HEK293 (cell line): ENCODE measurements around the gene RBFOX1.

Experiments
- CTCF ChIA-PET: fragments of 350-600 bp; formaldehyde crosslinking; extraction: SDS; loops from one replicate; lab custom pipeline; 2021; ENCODE audit warnings: antibody characterized with exemption; lab: Yijun Ruan, JAX
- POLR2A ChIA-PET: fragments of 300-600 bp; formaldehyde crosslinking; extraction: SDS; loops from one replicate; lab custom pipeline; 2020; ENCODE audit warnings: antibody characterized with exemption, inconsistent platforms; lab: Yijun Ruan, JAX
- H3K27ac ChIP-seq: fragments of 200-500 bp; sonication (Bioruptor generic); 2 replicates; pipeline ENCODE4 v1.5.1; 2014; ENCODE audit warnings: low read depth, low read length, control low read depth, inconsistent platforms; ENCODE audit errors: extremely low read depth
- H3K36me3 ChIP-seq, 2 experiments: fragments of 200-500 bp in 1 of 2; sonication (Bioruptor generic) in 1 of 2; 1 replicate in 1 of 2; 2 replicates in 1 of 2; pipeline ENCODE4 v1.5.1; 2014 to 2017; ENCODE audit warnings: inconsistent platforms in 2 of 2, low read length in 2 of 2; ENCODE audit not compliant: control insufficient read depth in 2 of 2, insufficient read depth in 1 of 2
- H3K4me1 ChIP-seq: fragments of 200-500 bp; sonication (Bioruptor generic); 2 replicates; pipeline ENCODE4 v1.5.1; 2014; ENCODE audit warnings: mild to moderate bottlenecking, low read length, inconsistent platforms; ENCODE audit not compliant: control insufficient read depth, insufficient read depth
- H3K4me3 ChIP-seq: 2 replicates; pipeline ENCODE4 v1.5.1; 2011; ENCODE audit warnings: low read depth, mild to moderate bottlenecking, control low read depth, low read length, moderate library complexity
- H3K9me3 ChIP-seq: fragments of 200-500 bp; sonication (Bioruptor generic); 2 replicates; pipeline ENCODE4 v1.5.1; 2014; ENCODE audit warnings: low read depth, low read length, inconsistent platforms; ENCODE audit not compliant: control insufficient read depth, insufficient read depth
- AEBP2 ChIP-seq: fragments of 450-650 bp; formaldehyde crosslinking; IDR thresholded peaks from 2 replicates; pipeline ENCODE4 v1.5.1; 2016; ENCODE audit warnings: missing biosample characterization, missing genetic modification characterization, borderline replicate concordance
- HIC1 ChIP-seq: fragments of 450-650 bp; formaldehyde crosslinking; IDR thresholded peaks from 2 replicates; pipeline ENCODE4 v1.5.1; 2016; ENCODE audit warnings: missing biosample characterization, missing genetic modification characterization
- PRDM1 ChIP-seq: fragments of 450-650 bp; formaldehyde crosslinking; IDR thresholded peaks from 2 replicates; pipeline ENCODE4; 2016; ENCODE audit warnings: missing biosample characterization, missing genetic modification characterization
- PRDM4 ChIP-seq: fragments of 450-650 bp; formaldehyde crosslinking; IDR thresholded peaks from 2 replicates; pipeline ENCODE4 v1.5.1; 2017; ENCODE audit warnings: missing biosample characterization, missing genetic modification characterization
- ZBTB8A ChIP-seq: fragments of 450-650 bp; formaldehyde crosslinking; IDR thresholded peaks from 2 replicates; pipeline ENCODE4 v1.5.1; 2016; ENCODE audit warnings: missing biosample characterization, missing genetic modification characterization
- ZNF121 ChIP-seq: fragments of 450-650 bp; formaldehyde crosslinking; IDR thresholded peaks from 2 replicates; pipeline ENCODE4 v1.5.1; 2016; ENCODE audit warnings: missing biosample characterization, missing genetic modification characterization
- ZNF138 ChIP-seq: fragments of 450-650 bp; formaldehyde crosslinking; IDR thresholded peaks from 2 replicates; pipeline ENCODE4 v1.5.1; 2016; ENCODE audit warnings: missing biosample characterization, missing genetic modification characterization, borderline replicate concordance
- ZNF26 ChIP-seq: fragments of 450-650 bp; formaldehyde crosslinking; IDR thresholded peaks from 2 replicates; pipeline ENCODE4 v1.5.1; 2016; ENCODE audit warnings: missing biosample characterization, missing genetic modification characterization
- ZNF404 ChIP-seq: fragments of 450-650 bp; formaldehyde crosslinking; IDR thresholded peaks from 2 replicates; pipeline ENCODE4 v1.5.1; 2017; ENCODE audit warnings: missing biosample characterization, missing genetic modification characterization
- ZNF433 ChIP-seq: fragments of 450-650 bp; formaldehyde crosslinking; IDR thresholded peaks from 2 replicates; pipeline ENCODE4 v1.5.1; 2016; ENCODE audit warnings: missing biosample characterization, missing genetic modification characterization, low read depth
- ZNF488 ChIP-seq: fragments of 450-650 bp; formaldehyde crosslinking; IDR thresholded peaks from 2 replicates; pipeline ENCODE4 v1.5.1; 2016; ENCODE audit warnings: missing biosample characterization, missing genetic modification characterization
- ZNF513 ChIP-seq: fragments of 450-650 bp; IDR thresholded peaks from 2 replicates; pipeline ENCODE4 v1.5.1; 2018; ENCODE audit warnings: missing biosample characterization, missing genetic modification characterization
- ZNF549 ChIP-seq: fragments of 450-650 bp; IDR thresholded peaks from 2 replicates; pipeline ENCODE4 v1.5.1; 2018; ENCODE audit warnings: missing biosample characterization, missing genetic modification characterization, mild to moderate bottlenecking, inconsistent platforms, moderate library complexity
- ZNF560 ChIP-seq: fragments of 450-650 bp; formaldehyde crosslinking; IDR thresholded peaks from 2 replicates; pipeline ENCODE4 v1.5.1; 2017; ENCODE audit warnings: missing biosample characterization, missing genetic modification characterization, borderline replicate concordance
- ZNF561 ChIP-seq: fragments of 450-650 bp; IDR thresholded peaks from 2 replicates; pipeline ENCODE4 v1.5.1; 2018; ENCODE audit warnings: missing biosample characterization, missing genetic modification characterization, borderline replicate concordance
- ZNF654 ChIP-seq: fragments of 450-650 bp; formaldehyde crosslinking; IDR thresholded peaks from 2 replicates; pipeline ENCODE4 v1.5.1; 2016; ENCODE audit warnings: low read depth, missing biosample characterization, missing genetic modification characterization
- ZNF677 ChIP-seq: fragments of 450-650 bp; IDR thresholded peaks from 2 replicates; pipeline ENCODE4 v1.5.0; 2018; ENCODE audit warnings: missing biosample characterization, mild to moderate bottlenecking, missing genetic modification characterization, moderate library complexity
- ZNF777 ChIP-seq: fragments of 450-650 bp; formaldehyde crosslinking; IDR thresholded peaks from 2 replicates; pipeline ENCODE4 v1.5.1; 2017; ENCODE audit warnings: missing biosample characterization, missing genetic modification characterization, borderline replicate concordance
- ZNF830 ChIP-seq: fragments of 450-650 bp; IDR thresholded peaks from 2 replicates; pipeline ENCODE4 v1.5.0; 2018; ENCODE audit warnings: missing biosample characterization, missing genetic modification characterization, low read depth, mild to moderate bottlenecking, moderate library complexity
- ZSCAN23 ChIP-seq: fragments of 450-650 bp; formaldehyde crosslinking; IDR thresholded peaks from 2 replicates; pipeline ENCODE4 v1.5.1; 2016; ENCODE audit warnings: missing biosample characterization, missing genetic modification characterization
- TF ChIP-seq, protein P1 (sequence below): fragments of 450-650 bp; formaldehyde crosslinking; IDR thresholded peaks from 2 replicates; pipeline ENCODE4 v1.5.0; 2017; ENCODE audit warnings: missing biosample characterization, missing genetic modification characterization, borderline replicate concordance

RBFOX1 gene

GRCh38 chr16:7334801-7335560 is 2.3 kb downstream of the RBFOX1 start:
- TF ChIP-seq ZBTB8A (tag by site-specific recombination) (no peak), PRDM1 (tag by site-specific recombination) (no peak), ZNF404 (tag by site-specific recombination) (no peak), AEBP2 (tag by site-specific recombination) (no peak), ZNF777 (tag by site-specific recombination) (no peak), ZNF654 (tag by site-specific recombination) (no peak), PRDM4 (tag by site-specific recombination) (no peak), ZNF488 (no peak), ZNF26 (tag by site-specific recombination) (no peak), ZNF121 (tag by site-specific recombination) (no peak), ZNF433 (tag by site-specific recombination) (no peak)
- TF ChIP-seq, protein P1, sequence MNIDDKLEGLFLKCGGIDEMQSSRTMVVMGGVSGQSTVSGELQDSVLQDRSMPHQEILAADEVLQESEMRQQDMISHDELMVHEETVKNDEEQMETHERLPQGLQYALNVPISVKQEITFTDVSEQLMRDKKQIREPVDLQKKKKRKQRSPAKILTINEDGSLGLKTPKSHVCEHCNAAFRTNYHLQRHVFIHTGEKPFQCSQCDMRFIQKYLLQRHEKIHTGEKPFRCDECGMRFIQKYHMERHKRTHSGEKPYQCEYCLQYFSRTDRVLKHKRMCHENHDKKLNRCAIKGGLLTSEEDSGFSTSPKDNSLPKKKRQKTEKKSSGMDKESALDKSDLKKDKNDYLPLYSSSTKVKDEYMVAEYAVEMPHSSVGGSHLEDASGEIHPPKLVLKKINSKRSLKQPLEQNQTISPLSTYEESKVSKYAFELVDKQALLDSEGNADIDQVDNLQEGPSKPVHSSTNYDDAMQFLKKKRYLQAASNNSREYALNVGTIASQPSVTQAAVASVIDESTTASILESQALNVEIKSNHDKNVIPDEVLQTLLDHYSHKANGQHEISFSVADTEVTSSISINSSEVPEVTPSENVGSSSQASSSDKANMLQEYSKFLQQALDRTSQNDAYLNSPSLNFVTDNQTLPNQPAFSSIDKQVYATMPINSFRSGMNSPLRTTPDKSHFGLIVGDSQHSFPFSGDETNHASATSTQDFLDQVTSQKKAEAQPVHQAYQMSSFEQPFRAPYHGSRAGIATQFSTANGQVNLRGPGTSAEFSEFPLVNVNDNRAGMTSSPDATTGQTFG = no peak
- no peaks in the 10 kb centered on the region for H3K36me3 ChIP-seq
- ChIA-PET CTCF (no interaction called here), POLR2A (no interaction called here)
- no peak overlapping the region for H3K4me3 ChIP-seq
- no peaks in the 10 kb centered on the region for H3K9me3 ChIP-seq
- no peak overlapping the region for H3K27ac ChIP-seq
- no peaks in the 10 kb centered on the region for H3K4me1 ChIP-seq

- H3K27ac ChIP-seq = no peak overlapping the region
- no peaks in the 10 kb centered on the region for H3K4me1 ChIP-seq
- POLR2A ChIA-PET = no interaction called here
- no peaks in the 10 kb centered on the region for H3K9me3 ChIP-seq
- H3K36me3 ChIP-seq = no peaks in the 10 kb centered on the region
- no peak overlapping the region for H3K4me3 ChIP-seq
- CTCF ChIA-PET = no interaction called here
- TF ChIP-seq ZNF560 (tag by site-specific recombination) (no peak), ZNF677 (no peak), ZNF513 (no peak), HIC1 (tag by site-specific recombination) (no peak), ZSCAN23 (no peak), ZNF561 (tag by site-specific recombination) (no peak), ZNF549 (tag by site-specific recombination) (no peak), ZNF138 (tag by site-specific recombination) (no peak), ZNF830 (no peak)
Observed at GRCh38 chr16:7335991-7336634, 3.5 kb downstream of the RBFOX1 start.
